ENCODE measurements around the gene GALK2.

DNA sequence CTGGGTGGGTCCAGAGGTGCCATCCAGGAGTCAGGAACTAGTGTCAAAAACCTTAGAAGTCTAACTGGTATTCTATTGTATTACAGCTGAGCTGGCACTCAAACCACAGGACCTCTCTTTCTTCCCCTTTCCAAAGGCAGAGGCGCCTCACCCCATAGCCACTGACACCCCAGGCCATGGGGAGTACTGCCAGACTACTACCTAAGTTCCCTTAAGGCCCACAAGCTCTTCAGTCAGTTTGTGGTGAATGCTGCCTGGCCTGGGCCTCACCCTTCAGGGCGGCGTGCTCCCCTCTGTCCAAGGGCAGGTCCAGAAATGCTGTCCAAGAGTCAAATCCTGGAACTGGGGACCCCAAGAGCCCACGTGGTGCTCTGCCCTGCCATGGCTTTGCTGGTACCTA, 209.9 kb downstream of the GALK2 start:
- TF ChIP-seq POLR2A (IDR thresholded peaks at IDR 0.05) (no peak), CTCF (IDR thresholded peaks at IDR 0.05) (no peak), EP300 (IDR thresholded peaks at IDR 0.05) (no peak), POLR2AphosphoS5 (IDR thresholded peaks at IDR 0.05) (no peak)

All from sigmoid colon (tissue), 4 donors.